CD4-positive, alpha-beta T cell treated with Interleukin-12 subunit alpha and Interleukin-12 subunit beta, for 1 hour (primary cell): ENCODE measurements around the gene ETFDH.
"Not testable (repeated sequence)": the region's sequence is repeated elsewhere in the genome, so short reads cannot be mapped to it uniquely, and the experiment has no call there.

Experiments
- DNase-seq: peaks from one replicate; pipeline ENCODE4 v3.0.0-alpha.2; 2020

The ETFDH gene

DNA sequence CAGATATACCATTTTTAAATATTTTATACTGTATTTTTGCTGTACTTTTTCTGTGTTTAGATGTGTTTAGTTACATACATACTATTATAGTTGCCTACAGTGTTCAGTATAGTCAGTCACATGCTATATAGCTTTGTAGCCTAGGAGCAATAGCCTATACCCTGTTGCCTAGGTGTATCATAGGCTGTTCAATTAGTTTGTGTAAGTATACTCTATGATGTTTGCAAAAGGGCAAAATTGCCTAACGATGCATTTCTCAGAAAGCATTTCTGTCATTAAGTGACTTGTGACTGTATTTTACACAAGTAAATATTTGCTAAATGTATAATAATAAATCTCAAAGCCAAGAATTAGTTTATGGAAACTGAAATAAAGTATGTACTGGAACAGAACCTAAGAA lies 9.5 kb downstream of the ETFDH start:
- no peak for DNase-seq

DNA sequence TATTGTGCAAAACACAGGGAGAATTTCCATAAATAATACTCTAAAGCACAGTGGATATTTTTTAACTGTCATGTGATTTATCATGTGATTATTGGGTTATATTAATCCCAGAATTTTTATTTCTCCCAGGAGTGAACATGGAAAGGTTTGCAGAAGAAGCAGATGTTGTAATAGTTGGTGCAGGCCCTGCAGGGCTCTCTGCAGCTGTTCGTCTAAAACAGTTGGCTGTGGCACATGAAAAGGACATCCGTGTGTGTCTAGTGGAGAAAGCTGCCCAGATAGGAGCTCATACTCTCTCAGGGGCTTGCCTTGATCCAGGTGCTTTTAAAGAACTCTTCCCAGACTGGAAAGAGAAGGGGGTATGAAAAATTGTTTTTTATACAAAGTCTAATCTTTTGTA lies 10.0 kb downstream of the ETFDH start:
- DNase-seq: no peak

DNA sequence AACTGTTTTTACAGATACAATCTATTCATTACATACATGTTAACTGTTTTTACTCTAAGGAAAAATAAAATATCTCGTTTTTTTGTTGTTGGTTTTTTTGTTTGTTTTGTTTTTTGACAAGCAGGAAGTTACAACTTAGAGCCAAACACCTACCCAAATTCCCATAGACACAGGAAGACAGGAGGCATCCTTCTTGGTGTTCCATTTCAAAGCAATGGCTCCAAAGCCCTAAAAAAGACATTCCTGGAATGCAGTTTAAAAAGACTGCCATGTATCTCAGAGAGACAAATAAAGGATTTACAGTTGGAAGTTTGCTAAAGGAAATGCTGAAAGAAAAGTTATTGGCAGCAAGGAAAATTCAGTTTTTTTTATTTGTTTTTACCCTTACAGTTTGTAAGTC lies 16.7 kb downstream of the ETFDH start:
- DNase-seq: no peak

GRCh38 chr4:158704274-158704673 lies 32.2 kb downstream of the ETFDH start:
- DNase-seq: no peak

DNA sequence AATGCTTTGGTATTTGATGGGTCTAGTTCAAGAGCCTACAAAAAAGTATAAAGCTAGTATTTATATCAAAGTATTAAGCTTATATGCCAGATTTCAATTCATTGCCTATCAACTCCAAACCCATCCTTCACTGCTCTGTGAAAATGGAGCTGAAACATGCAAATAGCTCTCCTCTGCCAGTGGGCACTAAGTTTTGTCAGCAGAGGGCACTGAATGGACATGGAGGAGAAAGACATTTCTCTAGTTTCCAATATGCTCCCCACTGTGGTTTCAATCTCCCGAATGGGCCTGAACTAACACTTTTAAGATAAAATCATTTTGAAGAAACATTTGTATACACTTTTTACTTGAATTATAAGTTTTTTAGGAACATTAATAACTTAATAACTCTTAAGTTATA lies 38.7 kb downstream of the ETFDH start:
- DNase-seq: no peak

DNA sequence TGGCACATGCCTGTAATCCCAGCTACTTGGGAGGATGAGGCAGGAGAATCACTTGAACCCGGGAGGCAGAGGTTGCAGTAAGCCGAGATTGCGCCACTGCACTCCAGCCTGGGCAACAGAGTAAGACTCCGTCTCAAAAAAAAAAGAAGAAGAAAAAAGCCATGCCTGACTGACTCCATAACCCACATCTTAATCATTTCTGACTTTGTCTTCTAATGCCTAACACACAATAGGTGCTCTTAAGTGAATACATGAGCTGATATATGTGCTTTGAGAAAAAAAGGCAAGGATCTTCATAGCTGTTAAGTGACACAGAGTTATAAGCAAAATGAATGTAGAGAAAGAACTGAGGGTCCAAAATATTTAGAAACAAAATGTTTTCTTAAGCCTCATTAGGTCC lies 40.5 kb downstream of the ETFDH start:
- DNase-seq: not testable (repeated sequence)

DNA sequence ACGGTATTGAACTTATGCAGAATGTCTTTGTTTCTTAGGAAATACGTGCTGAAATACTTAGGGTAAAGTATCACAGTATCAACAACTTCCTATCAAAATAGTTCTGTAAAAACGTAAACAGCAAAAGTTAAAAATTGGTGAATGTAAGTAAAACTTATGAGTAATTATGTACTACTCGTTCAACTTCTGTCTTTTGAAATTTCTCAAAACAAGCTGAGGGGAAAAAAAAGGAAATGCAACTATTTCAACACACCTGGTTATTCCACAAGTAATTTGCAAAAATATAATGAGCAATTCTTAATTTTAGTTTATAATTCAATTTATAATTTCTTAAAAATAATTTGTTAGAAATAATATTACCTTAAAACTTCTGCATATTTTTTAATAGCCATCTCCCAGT lies 42.8 kb downstream of the ETFDH start:
- DNase-seq: no peak

- no peak for DNase-seq
Observed at GRCh38 chr4:158715802-158716201, 43.7 kb downstream of the ETFDH start.

GRCh38 chr4:158721680-158722079 lies 49.6 kb downstream of the ETFDH start:
- no peak for DNase-seq

- peak; percentile 3 for DNase-seq
Observed at GRCh38 chr4:158722291-158722916, 50.3 kb downstream of the ETFDH start.

DNA sequence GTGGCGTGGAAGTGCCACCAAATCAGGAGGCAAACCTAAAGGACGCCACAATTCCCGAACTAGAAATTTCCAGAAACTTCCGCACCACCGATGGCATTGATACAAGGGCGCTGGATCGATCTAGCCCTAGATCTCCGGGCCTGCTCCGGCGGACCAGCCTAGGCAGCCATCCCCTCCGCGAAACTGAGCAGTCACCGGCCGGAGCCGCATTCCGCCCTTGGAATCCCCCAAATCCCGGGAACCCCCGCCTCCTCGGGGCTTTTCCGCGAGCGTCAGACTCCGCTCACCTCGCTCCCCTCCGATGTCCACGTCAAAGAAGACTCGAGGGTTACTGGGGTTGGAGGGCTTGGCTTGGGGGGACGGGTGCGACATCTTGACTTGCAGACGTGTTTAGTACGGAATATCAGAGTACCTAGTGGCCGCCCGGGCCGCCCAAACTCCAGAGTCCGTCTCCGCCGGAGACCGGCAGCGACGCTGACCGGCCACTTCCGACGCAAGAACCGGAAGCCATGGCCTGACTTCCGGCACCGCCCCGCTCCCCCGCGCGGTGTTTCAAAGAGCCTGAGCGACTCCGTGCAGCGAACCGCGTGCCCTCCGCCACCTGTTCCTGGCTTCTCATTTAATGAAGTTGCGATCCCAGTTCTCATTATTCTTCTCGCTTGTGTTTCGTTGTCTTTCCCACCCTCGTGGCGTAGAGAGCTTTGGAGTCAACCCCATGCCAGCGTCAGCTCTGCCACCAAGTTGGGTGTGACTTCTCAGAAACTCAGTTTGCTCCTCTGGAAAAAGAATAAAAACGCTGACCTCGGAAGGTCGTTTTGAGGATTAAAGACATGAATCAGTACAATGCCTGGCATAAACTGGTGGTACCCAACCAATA lies 51.1 kb downstream of the ETFDH start, which contains the start of gene PPID:
Gene PPID, minus strand, starts transcription at position 480 of the 877 bp plus-strand sequence. Its CDS starts 108 bp downstream, at position 372.
- DNase-seq: peak; percentile 83

GRCh38 chr4:158724637-158725036 lies 52.5 kb downstream of the ETFDH start:
- DNase-seq: no peak

GRCh38 chr4:158726633-158727032 lies 54.5 kb downstream of the ETFDH start:
- no peak for DNase-seq

GRCh38 chr4:158728236-158728635 lies 56.1 kb downstream of the ETFDH start:
- no peak for DNase-seq

- peak; percentile 64 for DNase-seq
Observed at GRCh38 chr4:158729716-158730559, 57.8 kb downstream of the ETFDH start.

DNA sequence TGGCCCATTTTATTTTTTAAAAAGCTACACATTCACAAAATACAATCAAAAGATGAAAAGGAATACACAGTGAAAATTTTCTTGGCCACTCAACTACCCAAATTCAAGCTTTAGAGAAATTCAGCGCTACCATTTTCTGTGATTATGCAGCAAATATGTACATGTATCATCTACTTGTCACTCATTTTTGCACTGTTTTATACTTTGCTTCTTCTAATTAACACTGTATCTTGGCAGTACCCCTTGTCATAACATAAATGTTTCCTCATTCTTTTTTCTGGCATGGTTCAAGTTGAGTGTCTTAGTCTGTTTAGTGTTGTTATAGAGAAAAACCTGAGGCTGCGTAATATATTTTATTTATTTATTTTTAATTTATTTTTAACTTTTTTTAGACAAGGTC lies 66.8 kb downstream of the ETFDH start:
- no peak for DNase-seq

DNA sequence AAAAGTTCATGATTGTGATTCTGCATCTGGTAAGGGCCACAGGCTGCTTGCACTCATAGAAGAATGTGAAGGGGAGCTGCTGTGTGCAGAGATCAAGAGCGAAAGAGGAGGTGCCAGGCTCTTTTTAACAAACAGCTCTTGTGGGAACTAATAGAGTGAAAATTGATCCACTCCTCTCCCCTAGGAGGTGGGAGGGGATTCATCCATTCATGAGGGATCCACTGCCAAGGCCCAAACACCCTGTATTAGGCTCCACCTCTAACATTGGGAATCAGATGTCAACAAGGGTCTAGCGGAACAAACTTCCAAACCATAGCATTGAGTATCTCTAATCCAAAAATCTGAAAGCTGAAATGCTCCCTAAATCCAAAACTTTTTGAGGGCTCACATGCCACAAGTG lies 67.5 kb downstream of the ETFDH start:
- no peak for DNase-seq

- DNase-seq: no peak
Observed at GRCh38 chr4:158741326-158742021, 69.4 kb downstream of the ETFDH start.

DNA sequence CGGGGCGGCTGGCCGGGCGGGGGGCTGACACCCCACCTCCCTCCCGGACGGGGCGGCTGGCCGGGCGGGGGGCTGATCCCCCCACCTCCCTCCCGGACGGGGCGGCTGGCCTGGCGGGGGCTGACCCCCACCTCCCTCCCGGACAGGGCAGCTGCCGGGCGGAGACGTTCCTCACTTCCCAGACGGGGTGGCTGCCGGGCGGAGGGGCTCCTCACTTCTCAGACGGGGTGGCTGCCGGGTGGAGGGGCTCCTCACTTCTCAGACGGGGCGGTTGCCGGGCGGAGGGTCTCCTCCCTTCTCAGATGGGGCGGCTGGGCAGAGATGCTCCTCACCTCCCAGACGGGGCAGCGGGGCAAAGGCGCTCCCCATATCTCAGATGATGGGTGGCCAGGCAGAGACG lies 74.4 kb downstream of the ETFDH start:
- DNase-seq: not testable (repeated sequence)

DNA sequence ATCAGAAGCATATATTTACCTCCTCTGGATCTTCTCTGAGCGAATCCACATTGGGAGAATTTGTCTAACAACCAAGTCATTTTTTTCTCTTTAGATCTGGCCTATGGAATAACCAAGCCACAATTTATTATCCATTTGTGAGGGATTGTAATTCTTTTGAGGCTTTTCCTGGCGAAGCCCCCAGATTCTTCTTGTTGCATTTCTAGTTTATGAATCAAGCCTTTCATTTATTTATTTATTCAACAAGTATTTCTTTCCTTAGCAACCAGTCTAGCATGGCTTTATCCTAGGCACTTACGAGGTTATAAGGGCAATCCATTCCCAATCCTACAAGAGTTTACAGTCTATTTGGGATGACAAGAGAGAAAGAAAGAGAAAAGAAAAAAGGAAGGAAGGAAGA lies 78.3 kb downstream of the ETFDH start:
- DNase-seq: no peak

DNA sequence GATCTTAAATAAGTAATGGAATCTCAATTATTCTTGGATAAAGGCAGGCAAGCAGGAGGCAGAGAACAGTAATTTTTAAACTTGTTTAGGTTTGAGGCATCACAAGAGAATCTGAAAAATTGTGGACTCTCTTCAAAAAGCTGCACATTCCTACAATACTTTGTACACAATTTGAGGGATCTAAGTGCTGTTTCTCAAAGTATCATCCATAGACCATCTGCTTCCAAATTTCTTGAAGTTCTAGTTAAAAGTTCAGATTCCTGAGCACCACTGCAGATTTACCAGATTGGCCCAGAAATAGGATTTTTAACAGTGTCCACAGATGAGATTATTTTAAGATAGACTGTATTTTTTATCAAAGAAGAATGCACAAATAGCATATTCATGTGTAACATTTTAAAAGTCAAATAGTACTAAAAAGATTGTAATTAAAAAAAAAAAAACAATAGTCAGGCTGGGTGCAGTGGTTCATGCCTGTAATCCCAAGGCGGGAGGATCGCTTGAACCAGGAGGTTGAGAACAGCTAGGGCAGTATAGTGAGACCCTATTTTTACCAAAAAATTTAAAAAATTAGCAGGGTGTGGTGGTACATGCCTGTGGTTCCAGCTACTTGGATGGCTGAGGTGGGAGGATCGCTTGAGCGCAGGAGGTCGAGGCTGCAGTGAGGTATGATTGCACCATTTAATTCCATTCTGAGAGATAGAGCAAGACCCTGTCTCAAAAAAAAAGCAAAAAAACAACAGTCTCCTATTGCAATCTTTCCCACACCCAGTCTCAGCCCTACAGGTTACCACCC lies 82.5 kb downstream of the ETFDH start:
- DNase-seq: no peak

- DNase-seq: not testable (repeated sequence)
Observed at GRCh38 chr4:158755819-158756218, 83.7 kb downstream of the ETFDH start.
